Inferior parietal cortex (tissue), 1 donor: Measurements from ENCODE around the gene S100A4.

Source experiments
- DNase-seq: peaks from one replicate; pipeline ENCODE4 v3.0.0-alpha.2; 2016; ENCODE audit errors: extremely low spot score

Gene S100A4

DNA sequence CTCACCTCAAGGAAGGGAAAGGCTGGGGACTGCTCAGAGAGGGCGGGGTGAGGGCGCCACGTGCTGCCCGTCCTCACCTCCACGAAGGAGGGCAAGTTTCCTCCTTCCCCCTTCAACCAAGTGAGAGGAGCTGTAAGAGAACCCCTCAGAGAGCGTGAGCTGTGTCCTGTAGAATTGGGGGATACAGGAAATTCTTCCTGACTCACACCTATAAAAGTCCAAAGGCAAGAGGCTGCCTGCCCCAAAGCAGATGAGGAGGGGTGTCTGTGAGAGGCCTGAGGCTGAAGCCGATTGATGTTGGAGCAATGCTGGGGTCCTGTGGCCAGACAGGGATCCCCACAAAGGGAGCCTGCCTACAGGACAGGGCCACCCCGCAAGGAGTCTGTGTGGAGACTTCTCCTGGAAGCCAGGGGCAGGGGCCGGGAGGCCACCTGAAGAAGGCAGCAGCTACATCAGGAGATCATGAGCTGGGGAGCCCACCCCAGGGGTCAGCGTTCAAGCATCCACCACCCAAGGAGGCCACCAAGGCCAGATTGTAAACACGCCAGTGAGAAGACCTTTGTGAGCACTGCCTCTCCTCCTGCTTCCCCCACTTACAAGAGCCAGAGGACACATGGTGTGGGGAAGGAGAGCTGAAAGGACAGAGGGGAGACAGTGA is 37.6 kb downstream of the S100A4 start:
- no peak for DNase-seq

DNA sequence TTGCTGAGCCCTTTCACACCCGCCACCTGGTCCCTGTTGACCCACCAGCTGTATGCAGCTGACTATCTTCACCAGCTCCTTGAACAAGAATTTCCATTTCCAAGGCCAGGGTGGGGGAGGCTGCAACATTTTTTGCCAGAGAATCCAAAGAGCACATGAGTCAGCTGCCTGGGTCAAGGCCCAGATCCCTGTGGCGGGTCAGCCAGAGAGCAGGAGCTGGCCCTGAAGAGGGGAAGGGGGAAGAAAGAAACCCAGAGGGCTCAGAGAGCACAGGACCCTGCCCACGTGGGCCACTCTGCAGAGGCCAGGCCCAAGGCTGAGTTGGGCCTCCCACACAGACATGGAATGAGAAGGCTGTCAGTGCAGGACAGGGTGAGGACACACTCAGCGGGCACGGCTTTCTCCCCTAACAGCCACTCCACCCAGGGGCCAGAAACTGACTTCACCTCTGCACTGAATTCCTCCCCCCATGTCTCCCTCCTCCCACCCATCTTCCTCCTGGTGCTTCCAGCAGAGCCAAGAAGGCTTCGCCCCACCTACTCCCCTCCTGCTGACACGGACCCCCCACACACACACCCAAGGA is 38.7 kb downstream of the S100A4 start:
- DNase-seq, result no peak

DNA sequence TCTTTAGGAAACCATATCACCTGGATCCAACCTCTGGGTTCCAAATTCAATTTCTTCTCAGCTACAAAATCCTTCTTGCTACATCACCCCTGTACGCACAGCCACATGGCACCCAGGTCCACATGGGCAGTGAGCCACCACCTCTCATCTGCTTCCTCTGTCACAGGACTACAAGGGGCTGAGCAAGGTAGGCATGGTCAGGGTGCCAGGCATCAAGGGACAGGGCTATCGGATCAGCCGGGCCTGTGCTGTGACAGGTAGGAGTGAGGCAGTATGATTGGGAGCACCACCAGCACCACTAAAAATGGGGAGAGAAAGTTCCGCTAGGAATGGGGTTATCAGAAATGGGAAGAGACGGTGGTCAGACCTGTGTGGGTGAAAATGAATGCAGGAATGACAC is 39.2 kb downstream of the S100A4 start:
- DNase-seq, result no peak

DNA sequence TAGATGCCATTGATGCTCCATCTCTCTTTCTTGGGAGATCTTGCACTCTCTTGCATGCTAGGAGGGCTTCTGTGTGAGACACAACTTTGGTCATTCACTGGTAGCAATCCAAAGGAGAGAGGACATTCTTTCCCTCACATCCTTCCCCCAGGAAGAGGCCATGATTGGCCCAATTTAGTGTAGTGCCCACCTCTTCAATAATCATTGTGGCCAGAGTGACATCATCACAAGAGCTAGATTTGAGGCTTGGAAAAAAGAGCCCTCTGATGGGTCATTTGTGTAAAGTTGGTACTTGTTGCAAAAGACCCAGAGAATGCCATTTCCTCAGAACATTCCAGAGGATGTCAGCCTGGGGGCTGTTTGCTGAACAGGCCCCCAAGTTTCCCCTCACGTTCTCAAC is 40.0 kb downstream of the S100A4 start:
- no peak for DNase-seq

DNA sequence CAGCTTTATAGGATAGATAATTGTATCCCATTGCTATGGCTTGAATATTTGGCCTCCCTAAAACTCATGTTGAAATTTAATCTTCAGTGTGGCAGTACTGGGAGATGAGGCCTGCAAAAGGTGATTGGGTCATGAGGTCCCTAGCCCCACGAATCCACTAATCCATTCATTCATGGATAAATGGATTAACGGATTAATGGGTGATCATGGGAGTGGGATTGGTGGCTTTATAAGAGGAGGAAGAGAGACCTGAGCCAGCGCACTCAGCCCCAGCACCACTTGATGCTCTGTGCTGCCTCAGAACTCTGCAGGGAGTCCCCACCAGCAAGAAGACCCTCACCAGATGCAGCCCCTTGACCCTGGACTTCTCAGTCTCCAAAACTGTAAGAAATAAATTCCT is 41.8 kb downstream of the S100A4 start:
- DNase-seq, result no peak

DNA sequence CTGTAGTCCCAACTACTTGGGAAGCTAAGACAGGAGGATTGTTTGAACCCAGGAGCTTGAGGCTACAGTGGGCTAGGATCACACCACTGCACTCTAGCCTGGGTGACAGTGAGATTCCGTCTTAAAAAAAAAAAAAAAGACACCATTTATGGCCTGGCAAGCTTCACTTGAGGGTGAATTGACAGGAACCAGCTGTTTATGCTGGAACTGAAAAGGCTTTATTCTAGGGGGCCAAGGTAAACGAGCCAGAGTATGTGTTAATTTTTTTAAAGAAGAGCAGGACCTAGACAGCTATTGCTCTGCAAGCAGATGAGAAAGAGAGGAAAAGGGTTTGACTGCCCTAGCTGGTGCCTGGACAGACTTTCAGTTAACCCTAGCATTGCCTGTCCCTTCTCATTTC is 46.9 kb downstream of the S100A4 start:
- DNase-seq, result no peak

DNA sequence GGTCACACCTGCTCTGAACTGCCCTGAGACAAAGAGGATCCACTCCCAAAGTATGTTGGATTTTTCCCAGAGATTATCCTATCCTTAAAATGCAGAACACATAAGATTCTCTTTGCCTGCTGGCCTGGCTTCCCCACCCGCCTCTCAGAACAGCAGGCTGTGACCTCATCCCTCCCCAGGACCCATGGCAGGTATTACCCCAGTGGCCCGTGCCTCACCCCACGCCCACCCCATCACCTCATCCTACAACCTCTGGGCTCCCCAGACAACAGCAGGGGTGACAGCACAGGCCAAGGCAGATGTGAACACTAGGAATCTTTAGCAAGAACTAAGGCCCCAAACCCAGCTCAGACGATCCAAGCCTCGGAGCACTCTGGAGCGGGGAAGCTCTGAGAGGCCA is 50.1 kb downstream of the S100A4 start:
- DNase-seq, result no peak

DNA sequence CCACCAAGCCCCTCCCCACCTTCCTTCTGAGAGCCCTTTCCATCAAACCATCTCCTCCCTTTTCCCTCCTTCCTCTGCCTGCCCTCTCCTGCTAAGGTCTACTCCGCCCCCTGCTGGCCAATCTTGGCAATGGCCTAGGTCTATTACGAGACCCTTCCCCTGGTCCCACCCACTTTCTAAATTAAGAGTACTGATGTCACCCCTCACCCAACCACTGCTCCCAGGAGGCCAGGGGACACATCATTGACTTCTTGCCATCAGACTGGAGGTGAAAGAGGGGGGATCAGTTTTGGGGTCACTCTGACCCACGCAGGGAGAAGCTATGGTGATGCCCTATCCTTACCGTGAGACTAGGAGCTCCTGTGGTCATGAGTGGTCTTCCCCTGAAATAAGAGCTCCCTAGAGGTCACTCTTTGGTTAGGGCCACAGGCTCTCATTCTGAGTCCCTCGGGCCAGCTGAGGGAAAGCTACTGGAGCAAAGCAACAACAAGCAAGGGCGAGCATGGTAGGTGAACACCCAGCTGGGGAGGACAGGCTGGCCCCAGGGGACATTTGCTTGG is 50.5 kb downstream of the S100A4 start:
- DNase-seq, result peak; percentile 74
